VCaP (cell line): ENCODE results near the gene UBE4B.

Experiments
- H3K27ac ChIP-seq: fragments of 450-650 bp; 2 replicates; pipeline ENCODE4 v1.5.1; 2017
- TF ChIP-seq, protein P1 (sequence below): fragments of 450-650 bp; conservative IDR thresholded peaks from 2 replicates; pipeline ENCODE4 v1.5.1; 2017; ENCODE audit warnings: mild to moderate bottlenecking, moderate library complexity

The UBE4B gene

DNA sequence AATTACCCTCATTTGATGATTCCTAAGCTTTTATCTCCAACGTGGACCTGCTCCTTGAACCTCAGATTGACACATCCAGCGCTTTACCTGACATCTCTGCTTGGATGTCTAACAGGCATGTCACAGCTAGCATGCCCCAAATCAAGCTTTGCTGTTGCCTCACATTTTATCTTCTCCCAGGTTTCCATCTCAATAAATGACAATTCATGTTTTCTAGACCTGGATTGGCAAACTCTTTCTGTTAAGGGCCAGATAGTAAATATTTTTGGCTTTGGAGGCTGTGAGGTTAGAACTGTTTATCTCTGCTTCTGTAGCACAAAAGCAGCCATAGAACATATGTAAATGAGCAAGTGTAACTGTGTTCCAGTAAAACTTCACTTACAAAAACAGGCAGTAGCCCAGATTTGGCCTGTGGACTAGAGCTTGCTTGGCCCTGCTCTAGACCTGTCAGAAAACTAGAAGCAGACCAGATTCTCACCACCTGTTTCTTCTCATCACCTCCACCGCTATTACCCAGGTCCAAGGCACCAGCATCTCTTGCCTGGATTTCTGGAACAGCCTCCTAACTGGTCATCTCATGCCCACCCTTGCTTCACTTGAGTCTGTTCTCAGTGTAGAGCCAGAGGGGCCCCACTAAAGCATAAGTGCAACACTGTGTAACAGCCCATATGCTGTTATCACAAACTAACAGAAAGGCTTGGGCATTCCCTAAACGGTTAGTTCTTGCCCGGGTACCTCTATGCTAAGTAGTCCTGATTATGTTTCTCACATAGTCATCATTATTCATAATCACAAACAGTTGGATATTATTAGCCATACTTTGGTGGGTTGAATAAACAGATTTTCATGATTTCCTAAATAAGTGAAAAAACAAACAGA lies 42.3 kb downstream of the UBE4B start:
- TF ChIP-seq, protein P1, sequence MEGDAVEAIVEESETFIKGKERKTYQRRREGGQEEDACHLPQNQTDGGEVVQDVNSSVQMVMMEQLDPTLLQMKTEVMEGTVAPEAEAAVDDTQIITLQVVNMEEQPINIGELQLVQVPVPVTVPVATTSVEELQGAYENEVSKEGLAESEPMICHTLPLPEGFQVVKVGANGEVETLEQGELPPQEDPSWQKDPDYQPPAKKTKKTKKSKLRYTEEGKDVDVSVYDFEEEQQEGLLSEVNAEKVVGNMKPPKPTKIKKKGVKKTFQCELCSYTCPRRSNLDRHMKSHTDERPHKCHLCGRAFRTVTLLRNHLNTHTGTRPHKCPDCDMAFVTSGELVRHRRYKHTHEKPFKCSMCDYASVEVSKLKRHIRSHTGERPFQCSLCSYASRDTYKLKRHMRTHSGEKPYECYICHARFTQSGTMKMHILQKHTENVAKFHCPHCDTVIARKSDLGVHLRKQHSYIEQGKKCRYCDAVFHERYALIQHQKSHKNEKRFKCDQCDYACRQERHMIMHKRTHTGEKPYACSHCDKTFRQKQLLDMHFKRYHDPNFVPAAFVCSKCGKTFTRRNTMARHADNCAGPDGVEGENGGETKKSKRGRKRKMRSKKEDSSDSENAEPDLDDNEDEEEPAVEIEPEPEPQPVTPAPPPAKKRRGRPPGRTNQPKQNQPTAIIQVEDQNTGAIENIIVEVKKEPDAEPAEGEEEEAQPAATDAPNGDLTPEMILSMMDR: no peak

DNA sequence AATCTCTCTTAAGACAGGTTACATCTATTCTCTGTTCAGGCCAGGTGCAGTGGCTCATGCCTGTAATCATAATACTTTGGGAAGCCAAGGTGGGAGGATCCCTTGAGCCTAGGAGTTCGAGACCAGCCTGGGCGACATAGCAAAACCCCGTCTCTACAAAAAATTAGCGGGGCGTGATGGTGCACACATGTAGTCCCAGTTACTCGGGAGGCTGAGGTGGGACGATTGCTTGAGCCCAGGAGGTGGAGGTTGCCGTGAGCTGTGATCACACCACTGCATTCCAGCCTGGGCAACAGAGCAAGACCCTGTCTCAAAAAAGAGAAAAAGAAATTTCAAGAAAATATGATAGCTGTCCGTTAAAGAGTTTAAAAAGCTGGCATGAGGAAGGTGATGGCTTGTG lies 43.0 kb downstream of the UBE4B start:
- TF ChIP-seq, protein P1: no peak
- H3K27ac ChIP-seq: no peak overlapping the region

More for the DNA sequence above, 42.3 kb downstream of the UBE4B start:
- H3K27ac ChIP-seq: no peak overlapping the region

DNA sequence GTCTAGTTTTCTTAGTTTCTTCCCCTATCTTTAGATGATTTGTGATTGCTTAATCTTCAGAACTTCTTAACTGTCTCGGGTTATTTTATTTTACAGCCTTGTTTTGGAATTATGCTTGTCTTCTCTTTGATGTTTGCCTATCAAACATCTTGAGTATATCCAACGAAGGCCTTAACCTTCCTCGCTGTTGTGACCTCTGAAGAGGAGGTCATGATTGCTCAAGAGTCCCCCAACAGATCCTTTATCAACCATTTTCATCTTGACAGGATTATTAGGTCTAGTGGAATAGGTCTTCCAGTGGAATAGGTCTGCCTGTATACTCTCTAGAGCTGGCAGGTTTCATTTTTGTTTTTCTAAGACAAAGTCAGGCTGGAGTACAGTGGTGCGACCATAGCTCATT lies 45.7 kb downstream of the UBE4B start:
- TF ChIP-seq, protein P1: no peak
- no peak overlapping the region for H3K27ac ChIP-seq

DNA sequence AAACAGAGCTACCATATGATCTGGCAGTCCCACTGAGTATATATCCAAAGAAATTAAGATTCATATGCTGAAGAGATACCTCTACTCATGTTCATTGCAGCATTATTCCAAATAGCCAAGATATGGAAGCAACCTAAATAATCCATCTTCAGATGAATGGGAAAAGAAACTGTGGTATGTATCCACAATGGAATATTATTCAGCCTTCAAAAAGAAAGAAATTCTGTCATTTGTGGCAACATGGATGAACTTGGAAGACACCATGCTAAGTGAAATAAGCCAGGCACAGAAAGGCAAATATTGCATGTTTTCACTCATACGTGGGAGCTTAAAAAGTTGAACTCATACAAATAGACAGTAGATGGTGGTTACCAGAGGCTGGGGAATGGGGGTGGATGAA lies 47.8 kb downstream of the UBE4B start:
- H3K27ac ChIP-seq: no peak overlapping the region
- TF ChIP-seq, protein P1: no peak

DNA sequence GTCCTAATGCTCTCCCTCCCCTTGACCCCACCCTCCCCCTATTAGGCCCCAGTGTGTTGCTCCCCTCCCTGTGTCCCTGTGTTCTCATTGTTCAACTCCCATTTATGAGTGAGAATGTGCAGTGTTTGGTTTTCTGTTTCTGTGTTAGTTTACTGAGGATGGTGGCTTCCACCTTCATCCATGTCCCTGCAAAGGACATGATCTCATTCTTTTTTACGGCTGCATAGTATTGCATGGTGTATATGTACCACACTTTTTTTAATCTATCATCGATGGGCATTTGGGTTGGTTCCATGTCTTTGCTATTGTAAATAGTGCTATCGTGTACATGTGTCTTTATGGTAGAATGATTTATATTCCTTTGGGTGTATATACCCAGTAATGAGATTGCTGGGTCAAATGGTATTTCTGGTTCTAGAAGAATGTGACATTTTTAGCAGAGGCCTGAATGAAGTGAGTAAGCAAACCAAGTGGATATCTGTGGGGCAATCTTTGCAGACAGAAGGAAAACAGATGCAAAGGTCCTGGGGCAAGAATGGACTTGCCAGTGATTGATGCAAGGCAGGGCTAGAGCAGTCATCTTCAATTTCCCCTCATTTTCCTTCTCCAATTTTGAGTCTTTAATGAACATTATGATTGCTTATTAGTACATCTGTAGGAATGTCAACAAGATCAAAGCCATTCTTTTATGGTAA lies 50.2 kb downstream of the UBE4B start:
- H3K27ac ChIP-seq: no peak overlapping the region
- TF ChIP-seq, protein P1: no peak

DNA sequence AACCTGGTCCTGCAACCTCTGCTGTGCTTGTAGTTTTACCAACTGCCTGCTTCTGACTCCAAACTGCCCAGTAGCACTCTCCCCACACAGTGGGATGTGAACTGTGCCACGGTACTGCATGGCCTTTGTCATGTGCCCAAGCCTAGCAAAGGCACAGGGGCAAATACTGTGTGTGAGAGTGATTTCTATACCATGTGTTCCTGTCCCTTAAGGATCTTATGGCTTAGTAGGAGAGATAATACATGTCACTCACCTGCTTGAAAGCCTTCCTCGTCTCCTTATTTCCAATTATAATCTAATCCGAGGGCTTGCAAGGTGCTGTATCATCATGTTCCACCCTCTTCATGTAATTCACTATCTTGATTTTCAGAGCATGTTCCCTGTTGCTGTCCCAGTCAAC lies 51.3 kb downstream of the UBE4B start:
- TF ChIP-seq, protein P1: no peak

DNA sequence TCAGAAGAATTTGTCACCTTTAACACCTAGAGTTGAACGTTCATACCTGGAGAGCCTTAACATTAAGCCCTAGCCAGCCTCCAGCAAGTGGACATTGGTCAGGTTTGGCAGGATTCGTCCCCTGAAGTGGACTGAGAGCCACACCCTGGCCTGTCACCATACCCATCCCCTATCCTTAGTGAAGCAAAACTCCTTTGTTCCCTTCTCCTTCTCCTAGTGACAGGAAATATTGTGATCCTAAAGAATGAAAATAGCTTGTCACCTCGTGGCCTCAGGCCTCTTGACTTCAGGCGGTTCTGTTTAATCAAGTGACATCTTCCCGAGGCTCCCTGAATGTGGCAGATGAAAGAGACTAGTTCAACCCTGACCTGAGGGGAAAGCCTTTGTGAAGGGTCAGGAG lies 52.3 kb downstream of the UBE4B start:
- H3K27ac ChIP-seq: no peak overlapping the region
- TF ChIP-seq, protein P1: no peak

More for the DNA sequence above, 51.3 kb downstream of the UBE4B start:
- no peak overlapping the region for H3K27ac ChIP-seq
